Stomach (tissue), 4 donors: ENCODE measurements around the gene TBCEL.

Experiments used
- CTCF ChIP-seq, 7 experiments: fragments of 450-650 bp in 4 of 7; fragments of 200-600 bp in 3 of 7; sonication (generic) in 3 of 7; IDR thresholded peaks; one replicate each; pipeline ENCODE4 v1.5.1; 2016 to 2019; ENCODE audit warnings: antibody characterized with exemption in 7 of 7, control low read depth in 2 of 7, mild to moderate bottlenecking in 1 of 7
- EP300 ChIP-seq: sonication (generic); formaldehyde crosslinking; IDR thresholded peaks from one replicate; pipeline ENCODE4 v1.6.1; 2017; ENCODE audit warnings: antibody characterized with exemption
- POLR2A ChIP-seq, 4 donors: fragments of 450-650 bp; IDR thresholded peaks; one replicate each; pipeline ENCODE4 v1.6.1; 2016; ENCODE audit warnings: antibody characterized with exemption in 4 of 4, control low read depth in 2 of 4, mild to moderate bottlenecking in 1 of 4, moderate library complexity in 1 of 4
- POLR2AphosphoS5 ChIP-seq, 3 donors: sonication (generic); formaldehyde crosslinking; IDR thresholded peaks; one replicate each; pipeline ENCODE4 v1.6.1; 2016; ENCODE audit warnings: antibody characterized with exemption in 3 of 3

GRCh38 chr11:121091492-121092152 is 67.7 kb downstream of the TBCEL start:
- TF ChIP-seq EP300 (no peak), CTCF (IDR thresholded peaks at IDR 0.05) (no peak), POLR2A (IDR thresholded peaks at IDR 0.05) (no peak), POLR2AphosphoS5 (IDR thresholded peaks at IDR 0.05) (no peak)
